ENCODE results near the gene AFG3L2. TPM values are rescaled to one million over a fixed set of nuclear protein-coding genes. Genes with fewer than 3 reads are reported as not detected.
A peak's percentile ranks its signal among the peaks of the same experiment; 100 is the strongest.

Gene AFG3L2
- total and polyA plus RNA-seq, 10 of the 15 experiments (the other 5 are each of a cell fraction or from before 2014, with no cell fraction given), result 21.0 to 72.7 (median 57.7) TPM

GRCh38 chr18:12307701-12308385, 69.2 kb downstream of the AFG3L2 start, which contains the start of gene TUBB6 (continued):
- no peak for TF ChIP-seq SMAD5 (IDR thresholded peaks at IDR 0.05; ENCODE audit: low read depth)
- peak; percentile 80; the same call in 1 of the 2 replicates for TF ChIP-seq POLR2AphosphoS5 (IDR thresholded peaks at IDR 0.05; ENCODE audit: low read length)
- no peak for TF ChIP-seq KLF5 (IDR thresholded peaks at IDR 0.05; ENCODE audit: partially characterized antibody)
- TF ChIP-seq NFIC (IDR thresholded peaks at IDR 0.05; ENCODE audit: low read depth, low read length), result no peak
- peak; percentile 90 for TF ChIP-seq IKZF1 (conservative IDR thresholded peaks at IDR 0.05)
- no peak for TF ChIP-seq SP1 (IDR thresholded peaks at IDR 0.05; ENCODE audit: low read depth, low read length)
- TF ChIP-seq ZBED1 (IDR thresholded peaks at IDR 0.05; ENCODE audit: borderline replicate concordance), result no peak
- TF ChIP-seq IKZF2 (IDR thresholded peaks at IDR 0.05), result no peak
- no peak for TF ChIP-seq ZNF622 (IDR thresholded peaks at IDR 0.05)
- no peak for TF ChIP-seq ZBTB4 (CRISPR knock-in tag; IDR thresholded peaks at IDR 0.05)

Measured in GM12878 (cell line).